Uterus (tissue), 4 donors: ENCODE measurements around the gene GAS1. TPM values are rescaled to one million over a fixed set of nuclear protein-coding genes. Genes with fewer than 3 reads are reported as not detected.

Experiments
- DNase-seq, 2 donors: peaks; one replicate each; pipeline ENCODE4 v3.0.0-alpha.2; 2019 to 2020
- H3K27ac ChIP-seq, 2 donors: fragments of 200-600 bp; sonication (generic); 1 replicate in 1 of 2; 2 replicates in 1 of 2; pipeline ENCODE4 v1.5.1; 2016 to 2018
- H3K27me3 ChIP-seq, 2 donors: fragments of 200-600 bp; sonication (generic); one replicate each; pipeline ENCODE4 v1.5.1; 2018 to 2019; ENCODE audit warnings: control low read depth in 1 of 2
- H3K36me3 ChIP-seq, 2 donors: fragments of 200-600 bp; sonication (generic); one replicate each; pipeline ENCODE4 v1.5.1; 2019; ENCODE audit warnings: control low read depth in 1 of 2
- H3K4me1 ChIP-seq, 2 donors: fragments of 200-600 bp; sonication (generic); one replicate each; pipeline ENCODE4 v1.5.1; 2018 to 2019; ENCODE audit warnings: control low read depth in 1 of 2
- H3K4me3 ChIP-seq, 2 donors: fragments of 200-600 bp; sonication (generic); 1 replicate in 1 of 2; 2 replicates in 1 of 2; pipeline ENCODE4 v1.5.1; 2018 to 2019; ENCODE audit warnings: mild to moderate bottlenecking in 1 of 2
- H3K9me3 ChIP-seq, 2 donors: fragments of 200-600 bp; sonication (generic); one replicate each; pipeline ENCODE4 v1.5.1; 2019; ENCODE audit warnings: control low read depth in 1 of 2
- CTCF ChIP-seq, 4 experiments: fragments of 200-600 bp in 2 of 4; fragments of 450-650 bp in 2 of 4; sonication (generic) in 2 of 4; IDR thresholded peaks; one replicate each; pipeline ENCODE4 v1.5.1; 2016 to 2019; ENCODE audit warnings: antibody characterized with exemption in 4 of 4, mild to moderate bottlenecking in 2 of 4, moderate library complexity in 1 of 4
- POLR2A ChIP-seq, 2 donors: fragments of 450-650 bp; IDR thresholded peaks; one replicate each; pipeline ENCODE4 v1.6.1; 2016; ENCODE audit warnings: antibody characterized with exemption in 2 of 2, mild to moderate bottlenecking in 1 of 2, moderate library complexity in 1 of 2
- intact Hi-C: fragments of 100-400 bp; cut with DNase I; formaldehyde crosslinking; loops from one replicate; pipeline ENCODE4 v1.15.1; 2023; ENCODE audit warnings: low total_unique reads
- total RNA-seq, 4 donors: library from RNA; depleted of rRNA in 3 of 4; stranded (reverse); fragments of >200 nt in 3 of 4; gene quantifications; one replicate each; pipeline versions ENCODE4 v1.1.0 to v1.2.4, GENCODE V29; 2014 to 2023
- donor health status: DM: yes; HTN: yes; CAD: no.

GAS1 gene
- total RNA-seq, 4 donors from 2014 or later, result 81.6 to 281 (median 172) TPM

GRCh38 chr9:86990290-86990689 is 43.0 kb upstream of the GAS1 start:
- no peaks in the 10 kb centered on the region for H3K9me3 ChIP-seq
- no peaks in the 10 kb centered on the region for H3K36me3 ChIP-seq
- DNase-seq, result no peak
- H3K4me3 ChIP-seq, result no peak overlapping the region
- no peaks in the 10 kb centered on the region for H3K4me1 ChIP-seq
- TF ChIP-seq CTCF (IDR thresholded peaks at IDR 0.05), result no peak
- TF ChIP-seq POLR2A (IDR thresholded peaks at IDR 0.05), result no peak
- H3K27me3 ChIP-seq, result no peaks in the 10 kb centered on the region
- intact Hi-C loops, result no loop called here
- no peak overlapping the region for H3K27ac ChIP-seq

- no peak for DNase-seq
- intact Hi-C loops, result no loop called here
- TF ChIP-seq CTCF (IDR thresholded peaks at IDR 0.05), result no peak
- no peak for TF ChIP-seq POLR2A (IDR thresholded peaks at IDR 0.05)
- H3K36me3 ChIP-seq, result no peaks in the 10 kb centered on the region
- peaks cover 0 to 4% of the 10 kb centered on the region in 2 donors for H3K4me1 ChIP-seq
- H3K27ac ChIP-seq, result no peak overlapping the region
- no peaks in the 10 kb centered on the region for H3K27me3 ChIP-seq
- no peaks in the 10 kb centered on the region for H3K9me3 ChIP-seq
- H3K4me3 ChIP-seq, result no peak overlapping the region
Measured at GRCh38 chr9:86987900-86988299, 40.6 kb upstream of the GAS1 start.

- H3K4me3 ChIP-seq, result no peak overlapping the region
- peaks cover 0 to 7% of the 10 kb centered on the region in 2 donors for H3K4me1 ChIP-seq
- DNase-seq, result no peak
- TF ChIP-seq POLR2A (IDR thresholded peaks at IDR 0.05) (no peak), CTCF (IDR thresholded peaks at IDR 0.05) (no peak)
- H3K9me3 ChIP-seq, result no peaks in the 10 kb centered on the region
- no peaks in the 10 kb centered on the region for H3K36me3 ChIP-seq
- peak overlapping the region; percentile 14 to 79 for H3K27ac ChIP-seq
- H3K27me3 ChIP-seq, result no peaks in the 10 kb centered on the region
- intact Hi-C loops, result no loop called here
Measured at GRCh38 chr9:86985132-86985647, 37.9 kb upstream of the GAS1 start.

- Histone ChIP-seq H3K27ac (peak overlapping the region; percentile 30 to 79), H3K9me3 (no peaks in the 10 kb centered on the region), H3K4me3 (no peak overlapping the region), H3K36me3 (no peaks in the 10 kb centered on the region), H3K27me3 (no peaks in the 10 kb centered on the region), H3K4me1 (peaks cover 0 to 7% of the 10 kb centered on the region in 2 donors)
- peak; percentile 53 to 71 for DNase-seq
- intact Hi-C loops, result no loop called here
- TF ChIP-seq POLR2A (IDR thresholded peaks at IDR 0.05) (no peak), CTCF (IDR thresholded peaks at IDR 0.05) (no peak)
Measured at GRCh38 chr9:86983620-86984259, 36.4 kb upstream of the GAS1 start.

GRCh38 chr9:86983249-86983619 is 35.9 kb upstream of the GAS1 start:
- Histone ChIP-seq H3K4me3 (no peak overlapping the region), H3K27me3 (no peaks in the 10 kb centered on the region), H3K4me1 (peaks cover 0 to 7% of the 10 kb centered on the region in 2 donors), H3K27ac (peak overlapping the region; percentile 30 to 79), H3K9me3 (no peaks in the 10 kb centered on the region), H3K36me3 (no peaks in the 10 kb centered on the region)
- intact Hi-C loops, result no loop called here
- DNase-seq, result peak in 1 of 2 donors; percentile 42
- TF ChIP-seq POLR2A (IDR thresholded peaks at IDR 0.05), result no peak
- TF ChIP-seq CTCF (IDR thresholded peaks at IDR 0.05), result no peak
